EH (cell line): ENCODE measurements around the gene TJP1.

Experiments
- DNase-seq: peaks from one replicate; pipeline ENCODE4 v3.0.0-alpha.2; 2015; ENCODE audit warnings: low read depth

Gene TJP1

DNA sequence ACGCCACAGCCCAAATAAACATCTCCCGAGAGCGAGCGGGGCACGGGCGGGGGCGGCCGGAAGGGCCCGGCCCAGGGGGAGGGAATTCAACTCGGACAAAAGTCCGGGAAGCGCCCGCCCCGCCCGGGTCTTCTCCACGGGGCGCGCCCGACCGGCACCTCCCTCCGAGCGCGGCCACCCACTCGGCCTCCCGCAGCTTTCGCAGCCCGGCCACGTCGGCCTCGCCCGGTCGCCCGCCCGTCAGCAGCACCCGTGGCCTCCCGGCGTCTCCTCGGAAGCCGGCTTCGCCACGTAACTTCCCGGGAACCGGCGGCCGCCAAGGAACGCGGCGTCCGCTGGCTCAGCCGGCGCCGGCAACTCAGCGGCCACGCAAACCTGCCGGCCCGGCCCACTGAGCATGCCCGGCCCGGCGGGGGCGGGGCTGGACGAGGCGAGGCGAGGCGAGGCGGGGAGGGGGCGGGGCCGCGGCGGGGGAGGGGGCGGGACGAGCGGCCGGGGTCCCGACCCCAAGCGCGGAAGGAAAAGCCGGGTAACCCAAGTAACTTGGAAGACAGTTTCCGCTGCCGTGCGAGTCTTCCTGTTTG is at the start of gene TJP1:
Gene TJP1 (minus strand): TSS at position 369 of the 584 bp plus-strand sequence. CDS start 440 bp downstream, outside the sequence.
- peak; percentile 81 for DNase-seq

DNA sequence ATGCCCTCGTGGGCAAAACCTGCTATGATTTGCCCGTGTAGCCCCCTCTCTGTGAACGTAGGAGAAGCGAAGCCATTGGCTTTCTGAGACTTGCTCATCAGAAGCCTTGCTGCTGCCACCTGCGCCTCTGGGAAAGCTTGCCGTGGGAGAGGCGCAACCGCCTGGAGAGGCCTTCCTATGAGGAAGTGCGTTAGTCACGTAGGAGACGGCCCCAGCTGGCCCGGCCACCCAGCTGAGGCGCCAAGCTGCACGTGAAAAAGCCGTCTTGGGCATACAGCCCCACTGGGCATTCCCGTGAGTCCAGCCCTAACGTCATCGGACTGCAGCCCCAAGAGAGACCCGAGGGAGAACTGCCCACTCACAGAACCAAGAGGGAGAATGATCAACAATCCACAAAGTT is 49.1 kb upstream of the TJP1 start:
- no peak for DNase-seq

DNA sequence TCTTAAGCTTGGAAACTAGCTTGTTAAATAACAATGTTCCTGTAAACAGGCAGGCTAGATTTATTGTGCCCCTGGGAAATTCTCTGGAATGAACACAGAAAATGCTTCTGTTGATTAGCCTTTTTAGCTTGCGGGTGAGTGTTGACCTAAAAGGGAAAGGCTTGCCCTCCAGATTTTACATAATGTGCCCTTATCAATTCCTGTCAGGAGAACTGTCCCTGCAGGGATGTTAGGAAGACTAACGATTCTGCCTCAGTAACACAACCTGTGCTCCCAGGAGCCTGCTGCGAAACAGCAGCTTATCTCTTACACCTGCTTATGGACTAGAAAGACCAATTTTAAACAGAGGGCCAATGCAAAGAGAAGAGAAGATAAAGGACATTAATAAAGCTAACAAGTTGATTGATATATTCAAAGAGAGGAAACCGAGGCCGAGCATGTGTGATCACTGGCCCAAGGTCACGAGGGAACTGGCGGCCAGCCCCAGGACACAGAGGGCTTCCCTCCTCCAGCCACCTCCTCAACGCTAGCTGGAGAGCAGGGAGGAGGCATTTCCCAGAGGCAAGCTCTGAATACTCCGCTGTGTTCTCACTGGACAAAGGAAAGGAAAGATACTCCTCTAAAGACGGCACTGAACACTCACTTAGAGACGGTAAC is 48.4 kb upstream of the TJP1 start:
- DNase-seq, result no peak

DNA sequence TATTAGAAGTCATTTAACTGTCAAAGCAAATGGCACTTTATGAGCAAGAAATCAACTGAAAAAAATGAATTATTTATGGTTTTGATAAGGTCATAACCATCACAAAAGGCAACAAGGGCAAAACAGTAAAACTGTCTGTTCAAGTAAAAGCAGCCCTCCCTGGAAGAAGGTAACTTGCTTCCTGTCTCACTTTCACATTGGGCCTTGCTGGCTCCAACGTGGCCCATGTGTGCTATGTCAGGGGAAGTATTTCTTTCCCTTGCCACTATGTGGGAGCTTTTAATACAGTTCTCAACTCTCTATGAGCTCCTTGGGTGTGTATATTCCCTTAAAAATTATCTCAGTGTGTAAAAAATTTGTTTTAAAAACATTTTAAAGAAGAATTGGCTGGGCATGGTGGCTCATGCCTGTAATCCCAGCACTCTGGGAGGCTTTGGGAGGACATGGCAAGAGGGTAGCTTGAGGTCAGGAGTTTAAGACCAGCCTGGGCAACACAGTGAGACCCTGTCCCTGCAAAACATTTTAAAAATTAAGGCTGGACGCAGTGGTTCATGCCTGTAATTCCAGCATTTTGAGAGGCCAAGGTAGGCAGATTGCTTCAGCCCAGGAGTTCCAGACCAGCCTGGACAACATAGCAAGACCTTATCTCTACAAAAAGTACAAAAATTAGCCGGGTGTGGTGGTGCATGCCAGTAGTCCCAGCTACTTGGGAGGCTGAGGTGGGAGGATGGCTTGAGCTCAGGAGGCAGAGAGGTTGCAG is 45.2 kb upstream of the TJP1 start:
- DNase-seq, result no peak

DNA sequence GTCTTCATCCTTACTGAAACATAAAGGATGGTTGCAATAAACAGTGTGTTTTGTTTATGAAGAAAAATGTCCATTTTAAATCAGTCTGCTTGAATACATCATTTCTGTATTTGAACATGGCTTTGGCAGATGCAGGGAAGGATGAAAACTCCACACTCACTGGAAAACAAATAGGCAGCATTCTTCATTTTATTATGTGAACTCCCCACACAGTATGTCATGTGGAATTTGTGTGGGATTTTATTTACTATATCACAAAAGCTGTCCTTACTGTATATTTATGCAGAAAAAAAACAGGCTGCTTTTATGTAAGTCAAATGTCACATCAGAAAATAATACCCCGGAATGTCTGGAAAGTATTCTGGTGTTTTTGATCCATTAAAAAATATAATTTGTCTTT is 44.1 kb upstream of the TJP1 start:
- no peak for DNase-seq

DNA sequence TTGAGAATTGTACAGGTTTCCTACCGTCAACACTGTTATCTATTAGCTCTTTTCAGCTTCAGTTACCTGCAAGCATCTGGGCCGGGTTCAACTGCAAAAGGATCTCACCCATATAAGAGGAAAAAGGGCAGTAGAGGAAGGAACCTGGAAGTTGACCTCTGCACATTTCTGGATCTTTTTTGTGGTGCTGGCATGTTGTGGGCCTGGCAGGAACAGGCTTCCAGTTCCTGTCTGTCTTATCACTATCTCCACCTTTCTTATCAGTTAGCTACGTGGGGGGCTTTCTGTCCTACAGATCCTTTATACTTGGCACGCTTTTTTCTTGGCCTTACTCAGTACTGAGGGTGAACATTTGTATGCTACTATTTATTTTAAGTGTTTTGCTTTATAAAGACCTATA is 42.2 kb upstream of the TJP1 start:
- DNase-seq, result no peak

DNA sequence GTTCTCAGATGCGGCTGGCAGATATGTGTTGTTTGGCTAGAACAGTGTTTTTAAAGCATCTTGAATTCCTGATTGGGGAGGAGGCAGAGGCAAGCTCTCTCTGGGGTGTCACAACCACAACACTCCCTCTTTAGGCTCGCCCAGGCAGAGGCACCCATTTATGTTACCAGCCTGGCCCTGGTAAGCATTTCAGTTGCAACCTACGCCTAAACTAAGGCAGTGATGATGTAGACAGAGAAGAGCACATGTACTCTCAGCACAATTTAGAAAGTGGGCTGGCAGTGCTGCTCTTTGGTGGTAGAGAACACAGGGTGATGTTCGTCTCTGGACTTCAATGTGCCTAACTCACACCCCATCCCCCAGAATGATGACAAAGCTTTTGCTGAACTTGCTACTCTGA is 41.2 kb upstream of the TJP1 start:
- no peak for DNase-seq

DNA sequence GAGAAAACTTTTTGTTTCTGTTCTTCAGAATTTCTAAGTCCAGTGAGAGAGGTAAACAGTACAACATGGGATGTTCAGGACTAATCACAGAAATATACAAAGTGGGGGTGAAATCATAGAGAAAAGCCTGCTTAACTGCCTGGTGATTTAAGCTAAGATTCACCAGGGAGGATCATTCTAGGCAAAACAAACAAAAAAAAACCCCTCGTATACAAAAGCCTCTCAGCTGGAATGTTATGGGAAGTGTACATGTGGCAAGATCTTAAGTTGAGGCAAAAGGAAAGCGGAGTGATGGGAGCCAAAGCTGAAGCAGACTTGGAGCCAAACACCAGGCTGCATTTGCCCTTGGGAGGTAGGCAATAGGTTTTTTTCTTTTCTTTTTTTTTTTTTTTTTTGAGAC is 40.0 kb upstream of the TJP1 start:
- DNase-seq, result no peak

DNA sequence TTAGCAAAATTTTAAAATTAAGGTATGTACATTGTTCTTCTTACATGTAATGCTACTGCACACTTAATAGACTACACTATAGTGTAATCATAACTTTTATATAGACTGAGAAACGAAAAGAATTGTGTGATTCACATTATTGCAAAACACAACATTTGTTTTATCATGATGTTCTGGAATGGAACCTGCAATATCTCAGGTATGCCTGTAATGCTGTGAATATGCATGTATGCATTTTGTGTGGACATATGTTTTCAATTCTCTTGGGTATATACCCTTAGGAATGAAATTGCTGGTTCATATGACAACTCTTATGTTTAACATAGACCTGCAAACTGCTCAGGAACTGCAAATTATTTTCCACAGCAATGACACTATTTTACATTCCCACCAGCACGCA is 38.6 kb upstream of the TJP1 start:
- no peak for DNase-seq

DNA sequence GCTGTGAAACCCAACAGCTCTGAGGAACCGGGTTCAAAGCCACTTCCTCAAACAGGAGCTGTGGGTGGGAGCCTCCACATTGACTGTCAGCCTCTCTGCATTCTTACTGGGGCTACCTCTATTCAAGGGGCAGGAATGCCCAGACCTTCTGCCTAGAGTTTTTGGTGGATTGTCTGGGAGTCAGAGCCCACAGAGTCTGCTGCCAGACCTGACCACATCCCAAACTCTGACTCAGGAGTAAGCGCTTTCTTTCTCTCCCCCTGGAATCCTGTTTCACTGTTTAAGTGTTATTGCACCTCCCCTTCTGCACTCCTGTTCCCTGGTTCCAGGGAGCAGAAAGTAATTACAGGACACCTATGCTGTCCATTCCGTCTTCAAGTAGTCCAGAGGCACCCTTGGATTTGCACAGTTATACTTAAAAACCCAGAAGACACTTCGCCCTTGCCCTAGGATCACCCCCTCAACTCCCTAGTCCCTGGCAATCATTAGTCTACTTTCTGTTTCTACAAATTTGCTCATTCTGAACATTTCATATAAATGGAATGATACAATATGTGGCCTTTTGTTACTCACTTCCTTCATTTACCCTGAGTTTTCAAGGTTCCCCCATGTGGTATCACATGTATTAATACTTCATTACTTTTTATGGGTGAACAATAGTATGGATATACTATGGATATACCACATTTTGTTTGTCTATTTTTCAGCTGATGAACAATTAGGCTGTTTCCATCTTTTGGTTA is 37.9 kb upstream of the TJP1 start:
- peak; percentile 67 for DNase-seq

DNA sequence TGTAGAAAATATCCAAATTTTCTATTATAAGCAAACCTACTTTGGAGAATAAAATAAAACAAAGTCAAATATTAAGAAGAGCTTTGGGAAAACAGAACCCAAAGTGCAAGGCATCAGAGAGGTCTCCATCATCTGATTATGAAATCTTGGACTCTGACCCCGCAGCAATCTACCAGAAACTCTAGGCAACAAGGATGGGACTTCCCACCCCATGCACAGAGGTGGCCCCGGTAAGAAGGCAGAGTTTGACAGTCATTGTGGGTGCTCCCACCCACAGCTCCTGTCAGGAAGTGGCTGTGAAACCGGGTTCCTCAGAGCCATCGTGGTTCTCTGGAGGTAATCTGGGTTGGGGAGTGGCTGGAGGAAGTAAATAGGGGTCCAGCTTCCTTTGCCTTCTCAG is 37.0 kb upstream of the TJP1 start:
- no peak for DNase-seq

DNA sequence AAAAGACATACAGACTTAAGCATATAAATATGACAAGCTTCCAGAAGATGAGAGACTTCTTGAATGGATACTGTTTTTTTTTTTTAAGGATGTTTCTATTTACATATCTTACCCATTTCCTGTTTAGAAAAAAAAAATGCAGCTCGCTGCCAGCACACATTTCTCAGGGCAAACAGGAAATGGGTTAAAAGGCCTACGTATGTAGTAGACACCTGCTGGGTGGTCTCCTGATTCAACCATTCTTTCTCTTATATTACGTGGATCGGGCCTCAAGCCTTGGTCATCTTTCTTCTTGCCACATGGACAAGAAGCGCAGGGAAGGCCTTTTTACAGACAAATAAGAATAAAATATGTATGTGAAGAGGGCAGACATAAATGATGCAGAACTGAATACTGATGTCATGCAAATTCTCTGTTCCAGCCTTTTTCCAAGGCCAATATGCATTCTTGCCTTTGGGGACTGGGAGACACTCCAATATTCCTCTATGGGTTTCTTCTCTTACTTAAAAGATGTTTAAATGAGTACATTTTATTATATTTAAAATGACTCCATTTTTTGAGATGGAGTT is 35.0 kb upstream of the TJP1 start:
- no peak for DNase-seq

DNA sequence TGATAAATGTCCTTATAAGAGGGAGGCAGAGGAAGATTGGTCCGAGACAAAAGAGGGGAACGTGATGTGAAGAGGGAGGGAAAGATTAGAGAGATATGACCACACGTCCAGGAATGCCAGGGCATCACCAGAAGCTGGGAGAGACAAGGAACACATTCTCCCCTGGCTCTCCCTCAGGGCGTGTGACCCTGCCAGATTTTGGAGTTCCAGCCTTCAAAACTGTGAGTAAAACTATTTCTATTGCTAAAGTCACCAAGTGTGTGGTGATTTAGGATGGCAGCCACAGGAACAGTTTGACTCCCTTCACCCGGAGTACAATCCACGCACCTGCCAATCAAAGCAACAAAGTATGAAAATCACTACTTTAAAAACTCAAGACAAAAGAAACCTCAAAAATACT is 32.1 kb upstream of the TJP1 start:
- DNase-seq, result peak; percentile 63

DNA sequence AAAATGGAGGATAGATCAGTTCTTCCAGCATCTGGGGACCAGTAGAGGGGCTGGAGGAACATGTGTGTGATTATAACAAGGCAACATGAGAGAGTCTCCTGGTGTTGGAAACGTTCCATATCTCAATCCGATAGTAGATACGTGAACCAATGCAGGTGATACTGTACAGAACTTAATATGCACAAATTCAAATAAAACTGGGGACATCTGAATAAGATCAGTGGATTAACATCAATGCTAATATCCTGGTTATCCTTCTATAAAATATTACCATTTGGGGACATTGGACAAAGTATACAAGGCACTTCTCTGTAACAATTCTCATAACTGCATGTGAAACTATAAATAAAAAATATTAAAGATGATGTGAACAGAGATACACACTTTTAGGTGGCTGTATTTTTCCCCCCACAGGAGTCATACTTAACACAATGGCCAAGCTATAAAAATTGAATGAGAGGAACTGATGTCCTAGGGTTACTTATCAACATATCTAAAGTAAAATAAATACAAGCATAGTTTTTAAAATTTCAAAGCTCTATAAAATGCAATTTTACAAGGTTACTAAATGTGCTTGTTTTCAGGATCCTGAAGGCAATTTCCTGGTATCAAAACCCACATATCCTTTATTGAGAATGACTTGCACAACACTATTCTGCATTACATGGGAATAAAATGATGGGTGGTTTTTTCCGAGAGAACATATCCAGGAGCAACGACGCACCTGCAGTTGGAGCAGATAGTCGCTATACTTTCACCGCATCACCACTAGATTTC is 31.1 kb upstream of the TJP1 start:
- DNase-seq, result no peak

DNA sequence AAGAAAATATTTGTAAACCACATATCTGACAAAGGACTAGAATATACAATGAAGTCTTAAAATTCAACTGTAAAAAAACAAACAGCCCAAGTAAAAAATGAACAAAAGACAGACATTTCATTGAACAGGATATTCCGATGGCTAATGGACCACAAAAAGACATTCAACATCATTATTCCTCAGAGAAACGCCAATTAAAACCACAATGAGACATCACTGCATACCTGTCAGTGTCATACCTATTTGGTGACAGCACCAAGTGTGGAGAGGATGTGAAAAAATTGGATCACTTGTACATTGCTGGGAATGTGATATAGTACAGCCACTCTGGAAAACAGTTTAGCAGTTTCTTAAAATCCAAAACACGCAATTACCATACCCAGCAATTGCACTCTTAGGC is 29.9 kb upstream of the TJP1 start:
- DNase-seq, result no peak

DNA sequence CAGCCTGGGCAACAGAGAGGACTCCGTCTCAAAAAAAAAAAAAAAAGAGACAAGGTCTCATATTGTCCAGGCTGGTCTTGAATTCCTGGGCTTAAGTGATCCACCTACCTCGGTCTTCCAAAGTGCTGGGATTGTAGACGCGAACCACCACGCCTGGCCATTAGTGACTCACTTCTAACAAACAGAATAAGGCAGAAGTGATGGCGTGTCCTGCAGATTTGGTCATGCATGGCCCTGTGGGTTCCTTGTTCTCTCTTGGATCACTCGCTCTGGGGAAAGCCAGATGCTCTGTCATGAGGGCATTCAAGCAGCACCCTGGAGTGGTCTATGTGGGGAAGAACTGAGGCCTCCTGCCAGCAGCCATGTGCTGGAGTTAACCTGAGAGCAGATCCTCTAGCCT is 27.4 kb upstream of the TJP1 start:
- no peak for DNase-seq

DNA sequence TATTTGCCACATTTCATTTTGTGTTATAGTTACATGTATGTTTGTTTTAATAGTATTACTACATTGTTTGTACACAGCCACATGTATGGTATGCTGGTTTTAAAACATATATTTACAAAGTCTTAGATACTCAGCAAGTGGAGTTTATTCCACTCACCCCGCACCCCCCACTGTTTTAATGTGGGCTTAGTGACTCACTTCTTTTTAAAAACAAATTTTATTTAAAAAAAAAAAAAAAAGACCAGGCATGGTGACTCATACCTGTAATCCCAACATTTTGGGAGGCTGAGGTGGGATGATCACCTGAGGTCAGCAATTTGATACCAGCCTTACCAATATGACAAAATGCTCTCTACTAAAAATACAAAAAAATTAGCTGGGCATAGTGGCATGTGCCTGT is 26.9 kb upstream of the TJP1 start:
- no peak for DNase-seq

DNA sequence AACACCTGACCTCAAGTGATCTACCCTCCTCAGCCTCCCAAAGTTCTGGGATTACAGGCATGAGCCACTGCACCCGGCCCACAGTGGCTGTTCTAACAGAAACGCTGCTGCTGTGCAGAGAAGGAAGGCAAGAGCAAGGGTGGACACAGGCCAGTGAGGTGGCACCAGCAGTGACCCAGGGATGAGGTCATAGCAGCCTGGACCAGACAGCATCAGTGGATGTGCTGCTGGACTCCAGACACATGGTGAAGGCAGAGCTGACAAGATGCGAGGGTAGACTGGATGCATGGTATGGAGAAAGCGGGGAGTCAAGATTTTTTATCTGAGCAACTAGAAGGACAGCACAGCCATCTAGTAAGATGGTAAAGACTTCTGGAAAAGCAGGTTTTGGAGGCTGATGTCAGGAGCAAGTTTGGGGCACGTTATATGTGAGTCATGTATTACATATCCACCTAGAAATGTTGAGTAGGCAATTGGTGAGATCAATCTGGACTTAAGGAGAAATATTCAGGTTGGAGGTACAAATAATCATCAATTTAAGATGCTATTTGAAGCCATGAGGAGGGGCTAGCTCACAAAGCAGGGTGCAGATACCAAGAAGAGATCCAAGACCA is 22.1 kb upstream of the TJP1 start:
- no peak for DNase-seq

DNA sequence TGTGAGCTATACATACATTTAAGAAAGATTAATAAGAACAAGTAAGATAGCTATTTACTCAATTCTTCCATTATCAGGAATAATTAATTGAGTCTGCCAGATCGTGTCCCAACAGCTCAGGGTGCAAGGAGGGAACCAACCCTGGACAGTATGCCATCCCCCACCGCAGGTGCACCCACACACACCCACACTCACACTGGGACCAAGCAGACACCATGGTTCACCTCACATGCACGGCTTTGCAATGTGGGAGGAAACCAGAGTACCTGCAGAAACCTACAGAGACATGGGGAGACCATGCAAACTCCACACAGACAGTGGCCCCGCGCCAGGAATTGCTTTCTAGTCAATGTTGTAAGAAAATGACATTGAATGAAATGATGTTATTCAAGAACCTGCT is 20.0 kb upstream of the TJP1 start:
- no peak for DNase-seq

DNA sequence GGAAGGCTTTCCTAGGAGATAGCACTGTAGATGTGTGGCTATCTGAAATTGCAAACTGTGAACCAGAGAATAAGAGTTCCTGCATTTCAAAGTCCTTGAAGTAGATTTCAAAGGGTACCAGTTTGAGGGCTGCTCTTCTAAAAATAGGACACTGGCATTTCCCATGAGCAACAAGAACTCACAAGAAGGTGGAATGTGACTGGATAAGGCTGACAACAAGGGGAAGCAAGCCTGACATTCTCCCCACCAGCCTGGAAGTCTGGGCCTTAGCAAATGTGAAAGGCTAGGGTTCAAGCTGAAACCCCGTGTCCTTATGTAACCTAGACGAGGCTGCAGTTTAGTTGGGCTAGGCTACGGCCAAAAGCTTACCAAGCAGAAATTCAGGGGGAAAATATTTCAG is 18.7 kb upstream of the TJP1 start:
- DNase-seq, result peak; percentile 43

DNA sequence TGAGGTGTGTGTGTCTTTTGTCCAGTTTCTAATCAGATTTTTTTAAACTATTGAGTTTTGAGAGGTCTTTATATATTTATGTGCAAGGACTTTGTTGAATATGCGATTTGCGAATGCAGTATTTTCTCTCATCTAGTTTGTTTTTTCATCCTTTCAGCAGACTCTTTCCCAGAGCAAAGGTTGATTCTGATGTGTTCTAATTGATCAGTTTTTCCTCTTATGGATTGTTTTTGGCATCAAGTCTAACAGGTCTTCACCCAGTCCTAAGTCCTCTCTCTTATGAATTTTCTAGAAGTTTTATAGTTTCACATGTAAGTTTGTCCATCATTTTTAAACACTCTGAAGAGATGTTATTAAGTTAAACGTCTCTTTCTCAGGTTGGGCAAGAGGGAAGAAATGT is 17.8 kb upstream of the TJP1 start:
- no peak for DNase-seq
